Activated naive CD4-positive, alpha-beta T cell treated with anti-CD3 and anti-CD28 coated beads, Interleukin-2, amount 10 ng/mL, durations not matched to agents 7 days and 5 days (primary cell): ENCODE results near the gene FAM184B.

Source experiments
- CTCF ChIA-PET: fragments of 350-600 bp; sonication (Branson Sonifier 250); formaldehyde crosslinking; loops from one replicate; lab custom pipeline; 2021; ENCODE audit warnings: antibody characterized with exemption; lab: Charles Lee
- DNase-seq: peaks from one replicate; pipeline ENCODE4 v3.0.0-alpha.2; 2020
- H3K27ac Mint-ChIP-seq: one replicate; pipeline ENCODE4 v1.8.0; 2021; ENCODE audit warnings: mild to moderate bottlenecking, moderate library complexity, mixed read lengths
- H3K27me3 Mint-ChIP-seq: one replicate; pipeline ENCODE4 v1.8.0; 2021; ENCODE audit warnings: mild to moderate bottlenecking, mixed read lengths
- H3K36me3 Mint-ChIP-seq: one replicate; pipeline ENCODE4 v1.8.0; 2021; ENCODE audit warnings: mixed read lengths
- H3K4me1 Mint-ChIP-seq: one replicate; pipeline ENCODE4 v1.8.0; 2021; ENCODE audit warnings: mixed read lengths
- H3K4me3 Mint-ChIP-seq: one replicate; pipeline ENCODE4 v1.8.0; 2021; ENCODE audit warnings: mild to moderate bottlenecking, moderate library complexity, mixed read lengths
- H3K9me3 Mint-ChIP-seq: one replicate; pipeline ENCODE4 v1.8.0; 2021; ENCODE audit warnings: mixed read lengths

FAM184B gene

GRCh38 chr4:17797808-17798207, 16.4 kb upstream of the FAM184B start:
- peaks cover 42% of the 10 kb centered on the region for H3K36me3 Mint-ChIP-seq
- H3K27ac Mint-ChIP-seq = no peak overlapping the region

DNA sequence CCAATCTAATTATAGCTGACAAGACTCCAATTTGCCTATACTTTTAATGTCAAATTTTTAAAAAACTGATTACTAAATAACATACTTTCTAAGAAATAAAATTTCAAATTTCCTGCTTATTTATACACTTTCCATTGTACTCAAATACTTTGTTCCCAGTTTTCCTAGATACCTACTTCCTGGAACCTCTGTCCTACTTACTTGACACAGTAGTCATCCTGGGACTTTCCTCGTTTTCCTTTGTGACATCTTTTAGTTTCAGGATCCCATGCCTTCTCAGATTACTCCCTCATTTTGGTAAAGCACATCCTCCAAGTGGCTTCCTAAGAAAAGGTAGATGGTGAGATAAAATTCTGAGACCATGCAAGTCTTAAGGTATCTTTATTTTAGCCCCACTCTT, 13.3 kb upstream of the FAM184B start:
- Mint-ChIP-seq H3K36me3 (peaks cover 35% of the 10 kb centered on the region), H3K27me3 (no peaks in the 10 kb centered on the region), H3K9me3 (no peaks in the 10 kb centered on the region), H3K4me1 (no peaks in the 10 kb centered on the region), H3K27ac (no peak overlapping the region), H3K4me3 (no peak overlapping the region)
- CTCF ChIA-PET = interaction anchor here (1.5 kb wide), 1 partner anchor 13 kb away, joined by 3 read pairs; no protein-coding TSS in a partner anchor
- DNase-seq = no peak

More at GRCh38 chr4:17797808-17798207, 16.4 kb upstream of the FAM184B start:
- Mint-ChIP-seq H3K9me3 (no peaks in the 10 kb centered on the region), H3K27me3 (no peaks in the 10 kb centered on the region), H3K4me3 (no peak overlapping the region), H3K4me1 (peaks cover 2% of the 10 kb centered on the region)
- CTCF ChIA-PET = interaction anchor here (0.5 to 2.2 kb wide), 4 partner anchors 10 to 249 kb away, joined by 3 to 7 read pairs (median 6); partner anchors contain the start of genes DCAF16 and NCAPG
- no peak for DNase-seq

DNA sequence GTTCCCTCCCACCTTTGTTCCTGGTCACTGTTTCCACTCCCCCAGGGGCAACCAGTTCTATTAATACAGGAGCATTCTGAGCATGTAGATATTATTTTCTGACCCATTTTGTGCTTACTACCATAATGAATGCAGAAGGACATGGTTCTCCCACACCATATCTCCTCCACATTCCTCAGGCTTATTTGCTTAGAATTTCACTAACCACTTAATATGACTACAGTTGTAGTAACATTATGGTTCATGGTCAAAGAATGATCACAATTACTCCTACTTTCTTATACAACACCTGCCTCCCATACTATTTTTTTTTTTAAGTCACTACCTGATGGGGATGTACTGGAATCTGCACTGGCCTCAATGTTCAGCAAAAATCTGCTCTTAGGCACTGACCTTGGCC, 7.5 kb upstream of the FAM184B start:
- DNase-seq = no peak
- Mint-ChIP-seq H3K27me3 (no peaks in the 10 kb centered on the region), H3K4me3 (no peak overlapping the region), H3K27ac (no peak overlapping the region), H3K9me3 (no peaks in the 10 kb centered on the region), H3K36me3 (peaks cover 21% of the 10 kb centered on the region), H3K4me1 (peaks cover 5% of the 10 kb centered on the region)
- CTCF ChIA-PET = interaction anchor here (1.3 kb wide), 1 partner anchor 19 kb away, joined by 3 read pairs; no protein-coding TSS in a partner anchor

GRCh38 chr4:17787315-17787714, 5.9 kb upstream of the FAM184B start:
- H3K36me3 Mint-ChIP-seq = peaks cover 13% of the 10 kb centered on the region
- no peaks in the 10 kb centered on the region for H3K9me3 Mint-ChIP-seq
- DNase-seq = no peak
- no peak overlapping the region for H3K27ac Mint-ChIP-seq
- CTCF ChIA-PET = no interaction called here
- peaks cover 11% of the 10 kb centered on the region for H3K27me3 Mint-ChIP-seq
- H3K4me3 Mint-ChIP-seq = no peak overlapping the region
- H3K4me1 Mint-ChIP-seq = peaks cover 5% of the 10 kb centered on the region

- H3K9me3 Mint-ChIP-seq = no peaks in the 10 kb centered on the region
- H3K4me1 Mint-ChIP-seq = peaks cover 10% of the 10 kb centered on the region
- no peak overlapping the region for H3K27ac Mint-ChIP-seq
- DNase-seq = no peak
- peaks cover 8% of the 10 kb centered on the region for H3K36me3 Mint-ChIP-seq
- peaks cover 19% of the 10 kb centered on the region for H3K27me3 Mint-ChIP-seq
- H3K4me3 Mint-ChIP-seq = no peak overlapping the region
- CTCF ChIA-PET = interaction anchor here (0.6 kb wide), 1 partner anchor 1491 kb away, joined by 3 read pairs; no protein-coding TSS in a partner anchor
Observed at GRCh38 chr4:17786567-17786966, 5.1 kb upstream of the FAM184B start.

- H3K36me3 Mint-ChIP-seq = peaks cover 3% of the 10 kb centered on the region
- H3K4me3 Mint-ChIP-seq = no peak overlapping the region
- H3K9me3 Mint-ChIP-seq = no peaks in the 10 kb centered on the region
- H3K27me3 Mint-ChIP-seq = peaks cover 26% of the 10 kb centered on the region
- H3K4me1 Mint-ChIP-seq = peaks cover 13% of the 10 kb centered on the region
- CTCF ChIA-PET = no interaction called here
- H3K27ac Mint-ChIP-seq = no peak overlapping the region
- no peak for DNase-seq
Observed at GRCh38 chr4:17785858-17786257, 4.4 kb upstream of the FAM184B start.

GRCh38 chr4:17780501-17781299, 721 bp downstream of the FAM184B start:
- peaks cover 8% of the 10 kb centered on the region for H3K4me1 Mint-ChIP-seq
- no peaks in the 10 kb centered on the region for H3K9me3 Mint-ChIP-seq
- no peaks in the 10 kb centered on the region for H3K36me3 Mint-ChIP-seq
- H3K4me3 Mint-ChIP-seq = no peak overlapping the region
- H3K27ac Mint-ChIP-seq = no peak overlapping the region
- DNase-seq = no peak
- H3K27me3 Mint-ChIP-seq = peaks cover 45% of the 10 kb centered on the region
- CTCF ChIA-PET = no interaction called here

DNA sequence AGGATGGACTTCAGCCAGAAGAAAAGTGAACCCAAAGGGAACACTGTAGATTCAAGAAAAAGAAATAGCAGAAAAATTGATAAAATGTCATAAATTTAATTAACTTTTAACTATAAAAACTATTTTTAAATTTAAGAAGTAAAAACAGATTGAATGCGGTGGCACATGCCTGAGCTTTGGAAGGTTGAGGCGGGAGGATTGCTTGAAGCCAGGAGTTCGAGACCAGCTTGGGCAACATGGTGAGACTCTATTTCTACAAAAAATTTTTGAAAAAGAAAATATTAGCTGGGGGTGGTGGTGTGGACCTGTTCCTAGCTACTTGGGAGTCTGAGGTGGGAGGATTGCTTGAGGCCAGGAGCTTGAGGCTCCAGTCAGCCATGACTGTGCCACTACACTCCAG, 3.0 kb downstream of the FAM184B start:
- DNase-seq = no peak
- H3K27ac Mint-ChIP-seq = no peak overlapping the region
- CTCF ChIA-PET = no interaction called here
- H3K4me3 Mint-ChIP-seq = no peak overlapping the region
- H3K4me1 Mint-ChIP-seq = peaks cover 8% of the 10 kb centered on the region
- H3K27me3 Mint-ChIP-seq = peaks cover 51% of the 10 kb centered on the region
- no peaks in the 10 kb centered on the region for H3K9me3 Mint-ChIP-seq
- H3K36me3 Mint-ChIP-seq = no peaks in the 10 kb centered on the region

- Mint-ChIP-seq H3K27me3 (peaks cover 8% of the 10 kb centered on the region), H3K4me1 (no peaks in the 10 kb centered on the region), H3K9me3 (no peaks in the 10 kb centered on the region), H3K4me3 (no peak overlapping the region), H3K27ac (no peak overlapping the region), H3K36me3 (no peaks in the 10 kb centered on the region)
- DNase-seq = no peak
- CTCF ChIA-PET = no interaction called here
Observed at GRCh38 chr4:17773135-17773698, 8.2 kb downstream of the FAM184B start.

DNA sequence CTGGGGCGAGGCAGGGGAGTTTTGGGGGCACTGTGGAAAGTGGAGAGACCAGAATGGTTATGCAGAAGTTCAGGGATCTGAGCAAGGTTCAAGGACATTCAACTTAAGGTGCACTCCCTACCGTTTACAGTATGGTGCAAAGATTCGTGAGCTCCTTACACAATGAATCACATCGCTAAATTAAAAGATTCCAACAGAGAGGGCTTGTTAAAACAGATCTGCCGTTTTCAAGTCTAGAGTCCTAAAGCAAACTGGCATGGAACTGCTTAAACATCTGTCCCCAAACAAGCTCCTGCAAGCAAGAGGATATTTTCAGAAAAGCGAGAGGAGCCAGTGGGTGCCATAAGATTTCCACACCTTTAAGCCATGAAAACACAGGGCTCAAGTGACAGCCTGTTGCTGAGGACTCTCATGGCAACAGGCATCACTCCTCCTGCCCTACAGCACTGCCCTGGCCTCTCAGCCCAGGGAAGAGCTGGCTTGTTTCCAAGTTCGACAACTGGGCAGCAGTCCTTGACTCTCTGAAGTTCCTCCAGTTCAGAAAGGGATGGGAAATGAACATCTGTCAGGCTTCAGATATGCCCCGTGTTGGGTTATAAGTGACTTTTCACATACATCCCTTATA, 10.0 kb downstream of the FAM184B start:
- H3K4me3 Mint-ChIP-seq = no peak overlapping the region

GRCh38 chr4:17770845-17771244, 10.6 kb downstream of the FAM184B start:
- Mint-ChIP-seq H3K4me3 (no peak overlapping the region), H3K4me1 (peaks cover under 1% of the 10 kb centered on the region), H3K36me3 (no peaks in the 10 kb centered on the region), H3K27me3 (peaks cover 12% of the 10 kb centered on the region), H3K27ac (no peak overlapping the region), H3K9me3 (peaks cover 4% of the 10 kb centered on the region)
- CTCF ChIA-PET = no interaction called here
- DNase-seq = no peak

More for the DNA sequence above, 10.0 kb downstream of the FAM184B start:
- H3K4me1 Mint-ChIP-seq = no peaks in the 10 kb centered on the region
- no peak overlapping the region for H3K27ac Mint-ChIP-seq
- H3K9me3 Mint-ChIP-seq = no peaks in the 10 kb centered on the region
- H3K27me3 Mint-ChIP-seq = peaks cover 11% of the 10 kb centered on the region
- no peaks in the 10 kb centered on the region for H3K36me3 Mint-ChIP-seq
- no peak for DNase-seq
- CTCF ChIA-PET = no interaction called here

- Mint-ChIP-seq H3K27ac (no peak overlapping the region), H3K27me3 (peaks cover 14% of the 10 kb centered on the region), H3K9me3 (peaks cover 5% of the 10 kb centered on the region), H3K4me1 (peaks cover 4% of the 10 kb centered on the region), H3K36me3 (no peaks in the 10 kb centered on the region), H3K4me3 (no peak overlapping the region)
- CTCF ChIA-PET = no interaction called here
- DNase-seq = no peak
Observed at GRCh38 chr4:17769406-17770174, 11.8 kb downstream of the FAM184B start.

- no peak for DNase-seq
- no peaks in the 10 kb centered on the region for H3K36me3 Mint-ChIP-seq
- no peak overlapping the region for H3K27ac Mint-ChIP-seq
- H3K27me3 Mint-ChIP-seq = peaks cover 6% of the 10 kb centered on the region
- no peak overlapping the region for H3K4me3 Mint-ChIP-seq
- CTCF ChIA-PET = no interaction called here
- peaks cover 4% of the 10 kb centered on the region for H3K4me1 Mint-ChIP-seq
- peaks cover 5% of the 10 kb centered on the region for H3K9me3 Mint-ChIP-seq
Observed at GRCh38 chr4:17766826-17767458, 14.5 kb downstream of the FAM184B start.
